ENCODE data around the gene SFXN4.

SFXN4 gene

DNA sequence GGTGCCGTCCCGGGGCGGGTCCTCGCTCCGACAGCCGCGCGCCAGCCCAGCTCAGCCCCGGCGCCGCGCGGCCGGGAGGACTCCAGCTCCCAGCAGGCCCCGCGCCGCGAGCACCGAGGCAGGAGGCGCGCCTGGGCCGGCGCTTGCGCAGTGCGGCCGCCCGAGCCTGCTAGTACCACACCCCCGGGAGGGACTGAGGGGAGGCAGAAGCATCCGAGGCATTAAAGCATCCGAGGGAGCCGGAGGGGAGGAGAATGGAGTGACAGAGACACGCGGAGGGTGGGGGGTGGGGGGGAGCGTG lies 41.8 kb upstream of the SFXN4 start, which contains the start of gene GRK5:
Gene GRK5, plus strand, starts transcription at position 206 of the 301 bp plus-strand sequence. CDS start 347 bp downstream, outside the sequence.
- Histone ChIP-seq H3K4me1 (ENCODE audit: control insufficient read depth in 1 of 2, insufficient read depth in 2 of 2, low read length in 2 of 2) (peaks cover 29 to 40% of the 10 kb centered on the region in 2 donors), H3K9ac (ENCODE audit: low read depth in 1 of 2, low read length in 2 of 2) (peak within 1 kb of the TSS; percentile 88 to 94), H3K4me3 (ENCODE audit: low read depth in 1 of 2, low read length in 2 of 2) (peak within 1 kb of the TSS; percentile 92 to 96), H3K36me3 (ENCODE audit: control insufficient read depth in 1 of 2, insufficient read depth in 2 of 2, low read length in 2 of 2) (no peaks in the 10 kb centered on the region), H3K9me3 (ENCODE audit: control insufficient read depth in 1 of 2, low read length in 2 of 2) (no peaks in the 10 kb centered on the region), H3K27me3 (ENCODE audit: control insufficient read depth in 1 of 2, insufficient read depth in 2 of 2, low read length in 2 of 2) (no peaks in the 10 kb centered on the region), H3K27ac (ENCODE audit: low read depth, low read length) (peak within 1 kb of the TSS; percentile 91)

- Histone ChIP-seq H3K36me3 (ENCODE audit: control insufficient read depth in 1 of 2, insufficient read depth in 2 of 2, low read length in 2 of 2) (no peaks in the 10 kb centered on the region), H3K27me3 (ENCODE audit: control insufficient read depth in 1 of 2, insufficient read depth in 2 of 2, low read length in 2 of 2) (no peaks in the 10 kb centered on the region), H3K9ac (ENCODE audit: low read depth in 1 of 2, low read length in 2 of 2) (peak overlapping the region; percentile 66 to 67), H3K4me1 (ENCODE audit: control insufficient read depth in 1 of 2, insufficient read depth in 2 of 2, low read length in 2 of 2) (peaks cover 25 to 35% of the 10 kb centered on the region in 2 donors), H3K27ac (ENCODE audit: low read depth, low read length) (peak overlapping the region; percentile 91), H3K4me3 (ENCODE audit: low read depth in 1 of 2, low read length in 2 of 2) (peak overlapping the region; percentile 65 to 71), H3K9me3 (ENCODE audit: control insufficient read depth in 1 of 2, low read length in 2 of 2) (no peaks in the 10 kb centered on the region)
Observed at GRCh38 chr10:119206603-119207365, 41.3 kb upstream of the SFXN4 start.

DNA sequence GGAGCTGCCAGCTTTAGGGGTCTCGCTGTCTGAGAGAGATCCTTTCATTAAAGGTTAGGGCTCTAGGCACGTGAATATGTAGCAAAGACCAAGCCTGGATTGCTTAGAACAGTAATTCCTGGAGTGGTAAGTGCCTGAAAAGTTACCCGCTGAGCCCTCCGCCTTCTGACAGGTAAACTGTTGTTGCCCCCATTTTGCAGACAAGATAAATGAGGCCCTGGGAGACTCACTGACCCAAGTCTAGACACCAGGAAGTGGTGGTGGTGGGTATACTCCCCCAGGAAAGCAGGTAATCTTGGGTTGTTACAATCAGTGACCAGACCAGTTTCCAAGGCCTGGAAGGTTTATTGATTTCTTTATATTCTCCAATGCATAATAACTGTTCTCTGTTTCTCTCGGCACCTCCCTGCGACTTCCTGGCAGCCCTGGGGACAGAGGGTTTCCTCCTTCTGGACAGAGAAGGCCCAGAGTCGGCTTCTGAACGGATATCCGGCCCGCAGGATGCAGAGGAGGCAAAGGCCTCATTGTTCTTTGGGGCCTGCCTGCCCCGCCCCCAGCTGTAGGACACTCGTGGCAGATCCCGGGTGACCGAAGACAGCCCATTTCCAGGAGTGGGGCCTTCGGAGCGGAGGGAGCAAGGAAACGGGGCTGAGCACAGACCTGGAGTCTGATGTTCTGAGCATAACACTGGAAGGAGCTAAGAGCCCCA lies 40.5 kb upstream of the SFXN4 start:
- peak overlapping the region; percentile 65 to 71 for H3K4me3 ChIP-seq (ENCODE audit: low read depth in 1 of 2, low read length in 2 of 2)
- peaks cover 22 to 27% of the 10 kb centered on the region in 2 donors for H3K4me1 ChIP-seq (ENCODE audit: control insufficient read depth in 1 of 2, insufficient read depth in 2 of 2, low read length in 2 of 2)
- H3K27ac ChIP-seq (ENCODE audit: low read depth, low read length) = peak overlapping the region; percentile 91
- peak overlapping the region; percentile 66 to 67 for H3K9ac ChIP-seq (ENCODE audit: low read depth in 1 of 2, low read length in 2 of 2)
- no peaks in the 10 kb centered on the region for H3K27me3 ChIP-seq (ENCODE audit: control insufficient read depth in 1 of 2, insufficient read depth in 2 of 2, low read length in 2 of 2)
- no peaks in the 10 kb centered on the region for H3K36me3 ChIP-seq (ENCODE audit: control insufficient read depth in 1 of 2, insufficient read depth in 2 of 2, low read length in 2 of 2)
- H3K9me3 ChIP-seq (ENCODE audit: control insufficient read depth in 1 of 2, low read length in 2 of 2) = no peaks in the 10 kb centered on the region

DNA sequence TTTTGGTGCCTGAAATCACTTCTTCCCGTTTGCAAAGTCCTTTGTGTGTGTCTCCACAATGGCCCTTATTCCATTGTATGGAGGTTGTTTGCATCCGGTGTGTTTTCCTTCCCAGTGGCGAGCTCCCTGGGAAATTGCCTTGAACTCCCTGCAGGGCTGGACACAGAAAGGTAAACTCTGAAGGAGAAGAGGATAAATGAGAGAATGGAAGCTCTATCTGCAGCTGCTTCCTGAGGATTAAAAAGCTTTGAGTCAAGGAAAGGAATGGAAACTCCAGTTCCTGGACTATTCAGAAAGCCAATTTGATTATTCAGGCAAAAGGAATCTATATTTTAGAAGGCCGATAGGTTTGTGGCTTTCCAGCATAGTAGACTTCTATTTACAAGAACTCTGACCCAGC lies 37.5 kb upstream of the SFXN4 start:
- no peaks in the 10 kb centered on the region for H3K9me3 ChIP-seq (ENCODE audit: control insufficient read depth in 1 of 2, low read length in 2 of 2)
- H3K4me1 ChIP-seq (ENCODE audit: control insufficient read depth in 1 of 2, insufficient read depth in 2 of 2, low read length in 2 of 2) = peaks cover 8 to 10% of the 10 kb centered on the region in 2 donors
- no peaks in the 10 kb centered on the region for H3K27me3 ChIP-seq (ENCODE audit: control insufficient read depth in 1 of 2, insufficient read depth in 2 of 2, low read length in 2 of 2)
- no peak overlapping the region for H3K27ac ChIP-seq (ENCODE audit: low read depth, low read length)
- no peaks in the 10 kb centered on the region for H3K36me3 ChIP-seq (ENCODE audit: control insufficient read depth in 1 of 2, insufficient read depth in 2 of 2, low read length in 2 of 2)
- H3K9ac ChIP-seq (ENCODE audit: low read depth in 1 of 2, low read length in 2 of 2) = no peak overlapping the region
- no peak overlapping the region for H3K4me3 ChIP-seq (ENCODE audit: low read depth in 1 of 2, low read length in 2 of 2)

DNA sequence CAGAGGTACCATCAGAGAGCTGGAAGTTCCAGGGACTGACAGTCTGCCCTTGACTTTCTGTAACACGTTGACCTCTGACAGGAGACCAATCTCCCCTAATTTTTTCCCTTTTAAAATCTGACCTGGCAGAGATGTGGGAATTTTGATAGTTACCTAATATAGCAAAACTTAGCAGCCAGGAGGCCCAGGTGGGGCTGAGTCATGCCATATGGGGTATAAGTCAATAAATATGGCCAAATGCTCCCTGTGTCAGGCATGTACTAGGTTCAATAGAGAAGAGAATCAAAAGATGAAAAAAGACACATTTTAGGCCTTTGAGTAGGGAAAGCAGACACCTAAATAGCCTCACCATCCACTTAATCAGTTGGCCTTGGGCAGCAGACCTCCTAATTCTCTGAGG lies 35.7 kb upstream of the SFXN4 start:
- Histone ChIP-seq H3K9me3 (ENCODE audit: control insufficient read depth in 1 of 2, low read length in 2 of 2) (no peaks in the 10 kb centered on the region), H3K27ac (ENCODE audit: low read depth, low read length) (no peak overlapping the region), H3K36me3 (ENCODE audit: control insufficient read depth in 1 of 2, insufficient read depth in 2 of 2, low read length in 2 of 2) (no peaks in the 10 kb centered on the region), H3K9ac (ENCODE audit: low read depth in 1 of 2, low read length in 2 of 2) (no peak overlapping the region), H3K27me3 (ENCODE audit: control insufficient read depth in 1 of 2, insufficient read depth in 2 of 2, low read length in 2 of 2) (no peaks in the 10 kb centered on the region), H3K4me1 (ENCODE audit: control insufficient read depth in 1 of 2, insufficient read depth in 2 of 2, low read length in 2 of 2) (peaks cover 6 to 7% of the 10 kb centered on the region in 2 donors), H3K4me3 (ENCODE audit: low read depth in 1 of 2, low read length in 2 of 2) (no peak overlapping the region)

DNA sequence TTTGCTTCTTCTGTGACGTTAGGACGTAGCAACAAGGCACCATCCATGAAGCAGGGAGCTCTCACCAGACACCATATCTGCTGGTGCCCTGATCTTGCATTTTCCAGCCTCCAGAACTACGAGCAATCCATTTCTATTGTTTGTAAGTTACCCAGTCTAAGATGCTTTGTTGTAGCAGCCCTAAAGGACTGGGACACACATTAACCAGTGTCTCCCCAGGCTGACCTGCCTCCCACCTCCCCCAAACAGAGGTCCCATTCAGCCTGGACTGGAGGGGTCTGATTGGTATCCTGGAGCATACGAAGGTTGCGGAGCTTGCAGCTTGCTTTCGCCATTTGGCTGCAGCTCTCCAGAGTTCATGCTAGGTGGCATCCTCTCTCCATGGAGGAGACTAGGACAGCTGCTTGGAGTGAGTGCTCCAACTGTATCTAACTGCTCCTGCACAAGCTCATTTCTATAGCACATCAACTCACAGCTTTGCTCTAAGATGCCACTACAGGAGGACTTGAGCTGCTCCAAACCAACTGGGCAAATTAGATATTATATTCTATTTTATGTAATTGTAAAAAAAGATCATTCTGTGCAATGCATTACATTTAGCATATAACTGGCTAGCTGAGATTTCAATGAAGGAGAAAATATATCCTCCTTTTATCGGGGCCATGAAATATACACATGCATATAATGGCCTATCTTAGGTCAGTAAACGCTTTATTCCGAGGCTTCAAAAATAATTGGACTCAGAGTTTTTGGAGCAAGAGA lies 33.9 kb upstream of the SFXN4 start:
- Histone ChIP-seq H3K36me3 (ENCODE audit: control insufficient read depth in 1 of 2, insufficient read depth in 2 of 2, low read length in 2 of 2) (no peaks in the 10 kb centered on the region), H3K4me3 (ENCODE audit: low read depth in 1 of 2, low read length in 2 of 2) (no peak overlapping the region), H3K9ac (ENCODE audit: low read depth in 1 of 2, low read length in 2 of 2) (no peak overlapping the region), H3K9me3 (ENCODE audit: control insufficient read depth in 1 of 2, low read length in 2 of 2) (no peaks in the 10 kb centered on the region), H3K27ac (ENCODE audit: low read depth, low read length) (no peak overlapping the region), H3K4me1 (ENCODE audit: control insufficient read depth in 1 of 2, insufficient read depth in 2 of 2, low read length in 2 of 2) (no peaks in the 10 kb centered on the region), H3K27me3 (ENCODE audit: control insufficient read depth in 1 of 2, insufficient read depth in 2 of 2, low read length in 2 of 2) (no peaks in the 10 kb centered on the region)

GRCh38 chr10:119198438-119198837 lies 32.9 kb upstream of the SFXN4 start:
- peak overlapping the region in 1 of 2 donors; percentile 5 for H3K9ac ChIP-seq (ENCODE audit: low read depth in 1 of 2, low read length in 2 of 2)
- H3K4me3 ChIP-seq (ENCODE audit: low read depth in 1 of 2, low read length in 2 of 2) = no peak overlapping the region
- H3K27ac ChIP-seq (ENCODE audit: low read depth, low read length) = no peak overlapping the region
- no peaks in the 10 kb centered on the region for H3K9me3 ChIP-seq (ENCODE audit: control insufficient read depth in 1 of 2, low read length in 2 of 2)
- H3K27me3 ChIP-seq (ENCODE audit: control insufficient read depth in 1 of 2, insufficient read depth in 2 of 2, low read length in 2 of 2) = no peaks in the 10 kb centered on the region
- H3K4me1 ChIP-seq (ENCODE audit: control insufficient read depth in 1 of 2, insufficient read depth in 2 of 2, low read length in 2 of 2) = no peaks in the 10 kb centered on the region
- no peaks in the 10 kb centered on the region for H3K36me3 ChIP-seq (ENCODE audit: control insufficient read depth in 1 of 2, insufficient read depth in 2 of 2, low read length in 2 of 2)

GRCh38 chr10:119197921-119198320 lies 32.4 kb upstream of the SFXN4 start:
- Histone ChIP-seq H3K36me3 (ENCODE audit: control insufficient read depth in 1 of 2, insufficient read depth in 2 of 2, low read length in 2 of 2) (no peaks in the 10 kb centered on the region), H3K9me3 (ENCODE audit: control insufficient read depth in 1 of 2, low read length in 2 of 2) (no peaks in the 10 kb centered on the region), H3K27me3 (ENCODE audit: control insufficient read depth in 1 of 2, insufficient read depth in 2 of 2, low read length in 2 of 2) (no peaks in the 10 kb centered on the region), H3K27ac (ENCODE audit: low read depth, low read length) (no peak overlapping the region), H3K4me3 (ENCODE audit: low read depth in 1 of 2, low read length in 2 of 2) (no peak overlapping the region), H3K9ac (ENCODE audit: low read depth in 1 of 2, low read length in 2 of 2) (no peak overlapping the region), H3K4me1 (ENCODE audit: control insufficient read depth in 1 of 2, insufficient read depth in 2 of 2, low read length in 2 of 2) (no peaks in the 10 kb centered on the region)

DNA sequence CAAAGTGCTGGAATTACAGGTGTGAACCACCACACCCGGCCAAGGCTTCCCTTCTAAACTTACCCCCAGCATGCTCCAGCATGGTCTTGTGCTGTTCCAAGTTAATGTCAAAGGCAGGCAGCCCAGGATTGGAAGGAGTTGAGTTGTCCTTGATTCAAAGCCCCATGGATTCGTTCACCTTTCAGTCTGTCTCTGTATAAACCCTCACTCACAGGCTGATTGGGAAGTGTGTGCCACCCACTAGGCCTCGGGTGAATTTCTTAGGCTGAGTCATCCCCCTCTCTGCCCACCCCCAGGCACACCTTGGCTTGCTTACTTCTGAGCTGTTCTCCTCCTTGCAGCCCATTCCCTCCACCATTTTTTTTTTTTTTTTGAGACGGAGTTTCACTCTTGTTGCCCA lies 26.4 kb upstream of the SFXN4 start:
- H3K9me3 ChIP-seq (ENCODE audit: control insufficient read depth in 1 of 2, low read length in 2 of 2) = no peaks in the 10 kb centered on the region
- H3K9ac ChIP-seq (ENCODE audit: low read depth in 1 of 2, low read length in 2 of 2) = no peak overlapping the region
- no peak overlapping the region for H3K27ac ChIP-seq (ENCODE audit: low read depth, low read length)
- no peaks in the 10 kb centered on the region for H3K36me3 ChIP-seq (ENCODE audit: control insufficient read depth in 1 of 2, insufficient read depth in 2 of 2, low read length in 2 of 2)
- H3K4me1 ChIP-seq (ENCODE audit: control insufficient read depth in 1 of 2, insufficient read depth in 2 of 2, low read length in 2 of 2) = no peaks in the 10 kb centered on the region
- H3K4me3 ChIP-seq (ENCODE audit: low read depth in 1 of 2, low read length in 2 of 2) = no peak overlapping the region
- no peaks in the 10 kb centered on the region for H3K27me3 ChIP-seq (ENCODE audit: control insufficient read depth in 1 of 2, insufficient read depth in 2 of 2, low read length in 2 of 2)
